GM23248 (cell line): ENCODE results near the gene GPX4. TPM values are rescaled to one million over a fixed set of nuclear protein-coding genes. Genes with fewer than 3 reads are reported as not detected.

Experiments
- DNase-seq: peaks from one replicate; pipeline ENCODE4 v3.0.0-alpha.2; 2015
- H2AFZ ChIP-seq: fragments of 200-600 bp; sonication (generic); 2 replicates; pipeline ENCODE4 v1.6.1; 2016; ENCODE audit warnings: antibody characterized with exemption
- H3F3A ChIP-seq: fragments of 200-600 bp; sonication (generic); 2 replicates; pipeline ENCODE4 v1.6.1; 2016; ENCODE audit warnings: mild to moderate bottlenecking, antibody characterized with exemption, mixed run types; ENCODE audit not compliant: insufficient read depth
- H3K27ac ChIP-seq: fragments of 200-600 bp; sonication (generic); 2 replicates; pipeline ENCODE4 v1.5.1; 2016; ENCODE audit warnings: mild to moderate bottlenecking
- H3K27me3 ChIP-seq: fragments of 200-600 bp; sonication (generic); replicated peaks from 2 replicates; pipeline ENCODE4 v1.6.1; 2016; ENCODE audit warnings: mild to moderate bottlenecking; ENCODE audit not compliant: insufficient read depth
- H3K36me3 ChIP-seq: fragments of 200-600 bp; sonication (generic); 2 replicates; pipeline ENCODE4 v1.6.1; 2016; ENCODE audit warnings: low read depth, mild to moderate bottlenecking
- H3K4me1 ChIP-seq: fragments of 200-600 bp; sonication (generic); 2 replicates; pipeline ENCODE4 v1.6.1; 2016; ENCODE audit warnings: mild to moderate bottlenecking; ENCODE audit not compliant: insufficient read depth
- H3K4me2 ChIP-seq: fragments of 200-600 bp; sonication (generic); one replicate; pipeline ENCODE4 v1.6.1; 2016; ENCODE audit warnings: mild to moderate bottlenecking; ENCODE audit not compliant: unreplicated experiment
- H3K4me3 ChIP-seq: fragments of 200-600 bp; sonication (generic); 2 replicates; pipeline ENCODE4 v1.5.1; 2016; ENCODE audit warnings: mild to moderate bottlenecking
- H3K79me2 ChIP-seq: fragments of 200-600 bp; sonication (generic); 2 replicates; pipeline ENCODE4 v1.6.1; 2016; ENCODE audit warnings: mild to moderate bottlenecking; ENCODE audit not compliant: insufficient read depth
- H3K9ac ChIP-seq: fragments of 200-600 bp; sonication (generic); 2 replicates; pipeline ENCODE4 v1.6.1; 2016; ENCODE audit warnings: mild to moderate bottlenecking
- H3K9me2 ChIP-seq: fragments of 200-600 bp; sonication (generic); 2 replicates; pipeline ENCODE4 v1.6.1; 2016; ENCODE audit warnings: mixed run types, mild to moderate bottlenecking, moderate library complexity; ENCODE audit not compliant: insufficient read depth
- H3K9me3 ChIP-seq: fragments of 200-600 bp; sonication (generic); one replicate; pipeline ENCODE4 v1.6.1; 2017; ENCODE audit warnings: low read depth
- H4K20me1 ChIP-seq: fragments of 200-600 bp; sonication (generic); 2 replicates; pipeline ENCODE4 v1.6.0; 2016; ENCODE audit not compliant: insufficient read depth
- EZH2 ChIP-seq: fragments of 200-600 bp; sonication (generic); IDR thresholded peaks from 2 replicates; pipeline ENCODE4 v1.6.1; 2018; ENCODE audit warnings: antibody characterized with exemption, mild to moderate bottlenecking; ENCODE audit not compliant: insufficient read depth, poor library complexity, severe bottlenecking
- EZH2phosphoT487 ChIP-seq: fragments of 200-600 bp; sonication (generic); IDR thresholded peaks from 2 replicates; pipeline ENCODE4 v1.6.1; 2018; ENCODE audit warnings: antibody characterized with exemption, moderate library complexity, mild to moderate bottlenecking, low read depth; ENCODE audit not compliant: insufficient read depth
- WGBS, 2 experiments: methylation state at CpG; one replicate each; pipeline ENCODE4 v1.1.6; 2015 to 2017; ENCODE audit warnings: low lambda C conversion rate in 2 of 2, low coverage in 1 of 2; ENCODE audit errors: missing lambda C conversion rate in 2 of 2; 5-methylcytosine and 5-hydroxymethylcytosine counted together
- in situ Hi-C: fragments of 300-500 bp; cut with MboI; formaldehyde crosslinking; loops from 2 replicates; pipeline ENCODE4 v1.15.0; 2020
- polyA plus RNA-seq: library from polyadenylated mRNA; unstranded; fragments of >200 nt; fragmentation: Nextera tagmentation; extraction: Ambion mirVana; gene quantifications from 2 replicates; pipeline ENCODE4 v1.2.1, GENCODE V29; 2016
- total RNA-seq: library from RNA; depleted of rRNA; stranded (reverse); fragments of >200 nt; shearing (Covaris generic); gene quantifications from 2 replicates; pipeline ENCODE4 v1.2.3, GENCODE V29; 2014

GPX4 gene
- total and polyA plus RNA-seq, 2 experiments from 2014 or later = 298 to 607 TPM

GRCh38 chr19:1135454-1135853 is 31.7 kb downstream of the GPX4 start:
- WGBS, 2 experiments = 85 to 87% methylated on average over 16 to 17 of the region's 17 CpGs
- Histone ChIP-seq H3K27me3 (no peaks in the 10 kb centered on the region), H3K9me3 (no peaks in the 10 kb centered on the region), H3F3A (0 out of 2 replicates have a peak, but pooled peaks cover 4% of the 10 kb centered on the region), H3K4me3 (no peak overlapping the region), H4K20me1 (no peaks in the 10 kb centered on the region), H3K9ac (no peak overlapping the region), H3K4me1 (0 out of 2 replicates have a peak, but pooled peaks cover 6% of the 10 kb centered on the region), H3K27ac (no peak overlapping the region), H3K79me2 (peaks cover 60% of the 10 kb centered on the region), H3K36me3 (no peaks in the 10 kb centered on the region), H3K9me2 (no peaks in the 10 kb centered on the region), H2AFZ (no peak overlapping the region), H3K4me2 (no peak overlapping the region)
- in situ Hi-C loops = no loop called here
- TF ChIP-seq EZH2phosphoT487 (no peak), EZH2 (no peak)
- no peak for DNase-seq

GRCh38 chr19:1136201-1136600 is 32.4 kb downstream of the GPX4 start:
- Histone ChIP-seq H3K27me3 (no peaks in the 10 kb centered on the region), H3F3A (no peaks in the 10 kb centered on the region), H3K4me3 (no peak overlapping the region), H4K20me1 (no peaks in the 10 kb centered on the region), H3K36me3 (no peaks in the 10 kb centered on the region), H3K9me3 (no peaks in the 10 kb centered on the region), H3K79me2 (peaks cover 52% of the 10 kb centered on the region), H2AFZ (no peak overlapping the region), H3K9me2 (no peaks in the 10 kb centered on the region), H3K4me1 (0 out of 2 replicates have a peak, but pooled peaks cover 6% of the 10 kb centered on the region), H3K9ac (no peak overlapping the region), H3K4me2 (no peak overlapping the region), H3K27ac (no peak overlapping the region)
- in situ Hi-C loops = no loop called here
- TF ChIP-seq EZH2 = no peak
- no peak for TF ChIP-seq EZH2phosphoT487
- DNase-seq = no peak
- WGBS, 2 experiments = 70 to 86% methylated on average over 6 to 10 of the region's 12 CpGs

- no peak overlapping the region for H3K4me3 ChIP-seq
- no peaks in the 10 kb centered on the region for H3K9me3 ChIP-seq
- H3K27ac ChIP-seq = no peak overlapping the region
- WGBS, 2 experiments = 87 to 90% methylated on average over 14 to 25 of the region's 25 CpGs
- no peak overlapping the region for H3K9ac ChIP-seq
- H3K9me2 ChIP-seq = no peaks in the 10 kb centered on the region
- TF ChIP-seq EZH2phosphoT487 = no peak
- TF ChIP-seq EZH2 = no peak
- no peaks in the 10 kb centered on the region for H3K27me3 ChIP-seq
- no peaks in the 10 kb centered on the region for H3F3A ChIP-seq
- H3K36me3 ChIP-seq = no peaks in the 10 kb centered on the region
- H2AFZ ChIP-seq = no peak overlapping the region
- H3K4me1 ChIP-seq = 0 out of 2 replicates have a peak, but pooled peaks cover 6% of the 10 kb centered on the region
- H3K79me2 ChIP-seq = peaks cover 47% of the 10 kb centered on the region
- no peak overlapping the region for H3K4me2 ChIP-seq
- in situ Hi-C loops = no loop called here
- DNase-seq = no peak
- H4K20me1 ChIP-seq = no peaks in the 10 kb centered on the region
Observed at GRCh38 chr19:1136621-1137317, 33.0 kb downstream of the GPX4 start.

- H3F3A ChIP-seq = no peaks in the 10 kb centered on the region
- no peak overlapping the region for H2AFZ ChIP-seq
- H3K9me3 ChIP-seq = no peaks in the 10 kb centered on the region
- 83% methylated on average over 3 to 10 of the region's 11 CpGs for WGBS, 2 experiments
- no peaks in the 10 kb centered on the region for H3K27me3 ChIP-seq
- no peak overlapping the region for H3K9ac ChIP-seq
- H3K4me1 ChIP-seq = no peaks in the 10 kb centered on the region
- DNase-seq = no peak
- no peaks in the 10 kb centered on the region for H3K36me3 ChIP-seq
- H3K9me2 ChIP-seq = no peaks in the 10 kb centered on the region
- no peaks in the 10 kb centered on the region for H4K20me1 ChIP-seq
- H3K79me2 ChIP-seq = peaks cover 47% of the 10 kb centered on the region
- no peak overlapping the region for H3K27ac ChIP-seq
- TF ChIP-seq EZH2phosphoT487 (no peak), EZH2 (no peak)
- in situ Hi-C loops = no loop called here
- H3K4me2 ChIP-seq = no peak overlapping the region
- no peak overlapping the region for H3K4me3 ChIP-seq
Observed at GRCh38 chr19:1138121-1138520, 34.3 kb downstream of the GPX4 start.
